Sigmoid colon (tissue), 7 donors: ENCODE data around the gene CTBP2. TPM values are rescaled to one million over a fixed set of nuclear protein-coding genes. Genes with fewer than 3 reads are reported as not detected.

ENCODE experiments used
- DNase-seq: peaks from one replicate; pipeline ENCODE4 v3.0.0-alpha.2; 2019
- H3K27ac ChIP-seq, 4 donors: fragments of 200-600 bp; sonication (generic); one replicate each; pipeline ENCODE4 v1.5.1; 2016 to 2019; ENCODE audit warnings: mild to moderate bottlenecking in 1 of 4
- H3K27me3 ChIP-seq, 3 donors: fragments of 200-600 bp; sonication (generic); one replicate each; pipeline ENCODE4 v1.5.1; 2019; ENCODE audit warnings: mild to moderate bottlenecking in 1 of 3
- H3K36me3 ChIP-seq, 4 donors: fragments of 200-600 bp; sonication (generic); one replicate each; pipeline ENCODE4 v1.5.1; 2016 to 2019
- H3K4me1 ChIP-seq, 4 donors: fragments of 200-600 bp; sonication (generic); one replicate each; pipeline ENCODE4 v1.5.1; 2017 to 2019
- H3K4me3 ChIP-seq, 4 donors: fragments of 200-600 bp; sonication (generic); one replicate each; pipeline ENCODE4 v1.5.1; 2017 to 2019; ENCODE audit warnings: mild to moderate bottlenecking in 2 of 4, moderate library complexity in 1 of 4
- H3K9me3 ChIP-seq, 4 donors: fragments of 200-600 bp in 3 of 4; sonication (generic) in 3 of 4; one replicate each; pipeline versions ENCODE4 v1.5.1 to v1.6.1; 2013 to 2019
- CTCF ChIP-seq, 4 experiments: fragments of 450-650 bp in 3 of 4; fragments of 200-600 bp in 1 of 4; IDR thresholded peaks; one replicate each; pipeline ENCODE4 v1.5.1; 2016 to 2019; ENCODE audit warnings: antibody characterized with exemption in 4 of 4, mild to moderate bottlenecking in 3 of 4, moderate library complexity in 2 of 4
- EP300 ChIP-seq, 4 donors: sonication (generic); formaldehyde crosslinking; IDR thresholded peaks; one replicate each; pipeline ENCODE4 v1.6.1; 2017; ENCODE audit warnings: antibody characterized with exemption in 4 of 4
- POLR2A ChIP-seq, 2 donors: fragments of 450-650 bp; IDR thresholded peaks; one replicate each; pipeline ENCODE4 v1.6.1; 2016; ENCODE audit warnings: antibody characterized with exemption in 2 of 2, mild to moderate bottlenecking in 2 of 2, moderate library complexity in 2 of 2
- POLR2AphosphoS5 ChIP-seq, 4 donors: sonication (generic); formaldehyde crosslinking; IDR thresholded peaks; one replicate each; pipeline ENCODE4 v1.6.1; 2017; ENCODE audit warnings: antibody characterized with exemption in 4 of 4
- WGBS, 2 donors: extraction: QIAGEN DNeasy Blood & Tissue Kit; methylation state at CpG; one replicate each; pipeline ENCODE4 v1.1.7; 2013; 5-methylcytosine and 5-hydroxymethylcytosine counted together
- intact Hi-C: fragments of 100-400 bp; cut with DNase I; formaldehyde crosslinking; loops from one replicate; pipeline ENCODE4 v1.15.1; 2023
- polyA plus RNA-seq, 3 donors: library from polyadenylated mRNA; stranded (reverse); fragments of 200-250 nt; gene quantifications; one replicate each; pipeline ENCODE4 v1.2.3, GENCODE V29; 2013
- total RNA-seq, 4 donors: library from RNA; depleted of rRNA; stranded (reverse); fragments of >200 nt; gene quantifications; one replicate each; pipeline ENCODE4 v1.1.0, GENCODE V29; 2016
- donor health status: healthy with polysubstance abuse.
- donor health status: Bipolar disorder and iron deficiency.
- donor health status: healthy.

The CTBP2 gene
- total and polyA plus RNA-seq, 7 donors = 31.2 to 62.4 (median 52.0) TPM

GRCh38 chr10:125157505-125157904 lies 2.9 kb downstream of the CTBP2 start:
- H3K9me3 ChIP-seq = no peaks in the 10 kb centered on the region
- H3K27ac ChIP-seq = peak overlapping the region; percentile 97 to 99 (median 98)
- TF ChIP-seq POLR2AphosphoS5 (IDR thresholded peaks at IDR 0.05) (no peak), EP300 (IDR thresholded peaks at IDR 0.05) (no peak), POLR2A (IDR thresholded peaks at IDR 0.05) (no peak), CTCF (IDR thresholded peaks at IDR 0.05) (no peak)
- DNase-seq = peak; percentile 36
- H3K27me3 ChIP-seq = no peaks in the 10 kb centered on the region
- peak overlapping the region in 3 of 4 donors; percentile 89 to 97 (median 94) for H3K4me3 ChIP-seq
- peaks cover 0 to 73% (median 63%) of the 10 kb centered on the region in 4 donors for H3K4me1 ChIP-seq
- intact Hi-C loops = loop anchor here (5.0 to 10.0 kb wide), 3 partner anchors 165 to 667 kb away; partner anchors contain the start of genes BCCIP and UROS
- 5 to 25% methylated on average over 3 of the region's 3 CpGs for WGBS, 2 donors
- H3K36me3 ChIP-seq = no peaks in the 10 kb centered on the region

- Histone ChIP-seq H3K27ac (peak overlapping the region; percentile 97 to 99 (median 98)), H3K9me3 (no peaks in the 10 kb centered on the region)
- intact Hi-C loops = loop anchor here (5.0 to 10.0 kb wide), 3 partner anchors 165 to 668 kb away; partner anchors contain the start of genes BCCIP and UROS
Observed at GRCh38 chr10:125156739-125157480, 3.5 kb downstream of the CTBP2 start.

GRCh38 chr10:125156196-125156595 lies 4.2 kb downstream of the CTBP2 start:
- TF ChIP-seq EP300 (IDR thresholded peaks at IDR 0.05) = no peak
- no peak for TF ChIP-seq CTCF (IDR thresholded peaks at IDR 0.05)
- no peak for TF ChIP-seq POLR2A (IDR thresholded peaks at IDR 0.05)
- no peak for TF ChIP-seq POLR2AphosphoS5 (IDR thresholded peaks at IDR 0.05)
- H3K4me1 ChIP-seq = peaks cover 0 to 73% (median 72%) of the 10 kb centered on the region in 4 donors
- peak overlapping the region; percentile 97 to 99 (median 98) for H3K27ac ChIP-seq
- DNase-seq = peak; percentile 9
- peak overlapping the region in 1 of 4 donors; percentile 0 for H3K4me3 ChIP-seq
- no peaks in the 10 kb centered on the region for H3K27me3 ChIP-seq
- intact Hi-C loops = loop anchor here (5.0 to 10.0 kb wide), 3 partner anchors 164 to 669 kb away; partner anchors contain the start of genes BCCIP and UROS
- H3K9me3 ChIP-seq = no peaks in the 10 kb centered on the region
- WGBS, 2 donors = 17 to 61% methylated on average over 3 of the region's 3 CpGs
- no peaks in the 10 kb centered on the region for H3K36me3 ChIP-seq

More at GRCh38 chr10:125156739-125157480, 3.5 kb downstream of the CTBP2 start:
- DNase-seq = peak; percentile 35
- Histone ChIP-seq H3K36me3 (no peaks in the 10 kb centered on the region), H3K27me3 (no peaks in the 10 kb centered on the region), H3K4me3 (peak overlapping the region in 3 of 4 donors; percentile 89 to 97 (median 94)), H3K4me1 (peaks cover 0 to 74% (median 66%) of the 10 kb centered on the region in 4 donors)
- 14 to 48% methylated on average over 13 of the region's 13 CpGs for WGBS, 2 donors
- TF ChIP-seq CTCF (IDR thresholded peaks at IDR 0.05) (no peak), POLR2A (IDR thresholded peaks at IDR 0.05) (no peak), POLR2AphosphoS5 (IDR thresholded peaks at IDR 0.05) (no peak), EP300 (IDR thresholded peaks at IDR 0.05) (no peak)

DNA sequence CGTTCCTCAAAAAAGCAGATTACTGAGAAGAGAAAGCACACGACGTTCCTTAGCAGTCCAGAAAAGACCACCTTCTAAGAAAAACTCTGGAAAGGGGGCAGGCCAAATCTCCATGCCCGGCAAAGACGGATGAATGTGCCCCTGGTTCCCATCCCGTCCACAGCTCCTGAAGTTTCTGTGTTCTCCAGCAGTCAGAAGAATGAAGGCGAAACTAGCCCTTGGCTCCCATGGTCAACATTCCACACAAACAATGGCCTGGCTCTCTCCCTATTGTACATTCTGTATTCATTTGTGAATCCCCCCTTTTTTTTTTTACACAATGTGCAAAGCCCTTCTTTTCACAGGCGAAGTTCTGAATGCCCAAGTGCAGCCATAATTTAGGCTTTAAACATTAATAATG lies 5.3 kb downstream of the CTBP2 start:
- Histone ChIP-seq H3K4me3 (peak overlapping the region in 3 of 4 donors; percentile 7 to 14 (median 13)), H3K27ac (peak overlapping the region; percentile 97 to 99 (median 98)), H3K4me1 (peaks cover 0 to 78% (median 74%) of the 10 kb centered on the region in 4 donors), H3K27me3 (no peaks in the 10 kb centered on the region), H3K36me3 (no peaks in the 10 kb centered on the region), H3K9me3 (no peaks in the 10 kb centered on the region)
- DNase-seq = peak; percentile 56
- 12 to 36% methylated on average over 8 of the region's 8 CpGs for WGBS, 2 donors
- intact Hi-C loops = loop anchor here (5.0 to 10.0 kb wide), 3 partner anchors 163 to 670 kb away; partner anchors contain the start of genes BCCIP and UROS
- TF ChIP-seq CTCF (IDR thresholded peaks at IDR 0.05) (no peak), POLR2AphosphoS5 (IDR thresholded peaks at IDR 0.05) (no peak), EP300 (IDR thresholded peaks at IDR 0.05) (no peak), POLR2A (IDR thresholded peaks at IDR 0.05) (no peak)
